ENCODE results near the gene SOCS3. TPM values are rescaled to one million over a fixed set of nuclear protein-coding genes. Genes with fewer than 3 reads are reported as not detected.

SOCS3 gene
- total RNA-seq, 1 donor from 2014 or later = 13.7 TPM

DNA sequence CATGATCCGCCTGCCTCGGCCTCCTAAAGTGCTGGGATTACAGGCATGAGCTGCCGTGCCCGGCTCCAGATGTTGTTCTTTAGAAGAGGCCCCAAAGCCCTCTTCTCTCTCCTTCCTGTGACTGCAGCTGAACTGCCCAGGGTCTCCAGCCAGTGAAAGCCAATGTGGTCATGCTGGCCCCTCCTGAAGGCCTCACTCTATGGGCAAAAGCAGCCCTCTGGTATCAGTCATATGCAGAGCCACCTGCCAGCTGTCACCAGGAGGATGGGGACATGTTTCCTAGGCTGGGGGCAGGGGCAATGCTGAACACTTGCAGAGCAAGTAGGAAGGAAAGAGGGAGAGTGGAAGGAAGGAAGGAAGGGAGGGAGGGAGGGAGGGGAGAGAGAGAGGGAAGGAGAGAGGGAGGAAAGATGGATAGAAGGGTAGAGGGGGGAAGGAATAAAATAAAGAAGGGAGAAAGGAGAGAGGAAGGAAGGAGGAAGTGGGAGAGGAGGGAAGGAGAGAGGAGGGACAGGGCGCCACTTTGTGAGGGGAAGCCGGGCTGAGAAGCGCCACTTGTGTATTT lies 36.0 kb downstream of the SOCS3 start:
- FAIRE-seq = no peak
- Histone ChIP-seq H3K27me3 (ENCODE audit: control insufficient read depth, insufficient read depth, low read length) (no peaks in the 10 kb centered on the region), H3K4me3 (ENCODE audit: low read depth, low read length) (no peak overlapping the region), H3K36me3 (ENCODE audit: control insufficient read depth, insufficient read depth, low read length) (no peaks in the 10 kb centered on the region)
- no peak for DNase-seq (ENCODE audit: low read depth)
- no peak for TF ChIP-seq CTCF (IDR thresholded peaks at IDR 0.05; ENCODE audit: insufficient read depth, low read length, severe bottlenecking)

DNA sequence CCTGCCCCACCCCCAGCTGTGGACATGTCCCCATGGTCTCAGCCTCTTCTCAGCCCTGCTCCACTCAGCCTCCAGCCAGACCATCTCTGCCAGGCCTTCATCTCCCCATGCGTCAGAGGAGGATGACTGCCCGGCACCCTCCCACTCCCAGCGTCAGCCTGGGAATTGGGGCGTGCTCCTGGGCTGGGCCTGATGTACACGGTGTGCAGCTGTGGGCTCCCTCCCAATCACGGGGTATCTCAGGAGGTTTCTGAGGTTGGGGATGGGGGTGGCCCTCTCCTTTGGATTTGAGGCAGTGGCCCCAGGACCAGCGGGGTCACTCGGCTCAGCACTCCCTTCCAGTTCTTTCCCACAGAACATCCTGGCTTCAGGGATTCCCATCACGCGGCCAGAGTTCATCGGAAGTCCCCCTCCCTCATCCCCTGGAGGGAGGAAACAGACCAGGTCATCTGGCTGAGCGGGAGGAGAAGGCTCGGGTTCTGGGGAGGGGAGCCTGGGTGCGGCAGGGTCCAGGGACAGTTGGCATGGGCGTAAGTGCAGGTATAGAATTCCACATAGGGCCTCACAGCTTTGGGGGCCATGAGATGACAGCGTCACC lies 36.9 kb downstream of the SOCS3 start:
- FAIRE-seq (no peak), DNase-seq (ENCODE audit: low read depth) (no peak)

DNA sequence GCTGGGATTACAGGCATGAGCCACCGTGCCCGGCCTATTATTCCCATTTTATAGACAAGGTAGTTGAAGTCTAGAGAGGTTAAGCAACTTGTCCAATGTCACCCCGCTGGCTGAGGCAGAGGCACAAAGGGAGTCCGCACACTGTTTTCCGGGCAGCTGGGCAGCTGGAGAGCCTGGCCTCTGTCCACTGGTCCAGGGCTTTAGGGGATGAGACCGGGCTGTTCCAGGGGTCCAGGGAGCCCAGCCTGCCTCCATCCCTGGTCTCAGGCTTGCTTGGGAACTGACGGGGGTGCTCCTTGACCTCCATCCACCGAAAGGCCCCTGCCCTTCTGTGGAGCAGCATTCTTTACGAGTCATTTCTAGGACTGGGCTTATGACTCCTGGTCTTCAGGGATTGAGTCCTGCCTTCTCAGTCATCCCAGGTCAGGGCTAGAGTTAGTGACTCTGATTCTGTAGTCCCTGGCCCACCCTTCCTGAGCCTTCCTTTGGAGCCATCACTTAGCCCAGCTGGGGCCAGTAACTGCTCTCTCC lies 37.5 kb downstream of the SOCS3 start:
- Histone ChIP-seq H3K36me3 (ENCODE audit: control insufficient read depth, insufficient read depth, low read length) (no peaks in the 10 kb centered on the region), H3K4me3 (ENCODE audit: low read depth, low read length) (no peak overlapping the region), H3K27me3 (ENCODE audit: control insufficient read depth, insufficient read depth, low read length) (no peaks in the 10 kb centered on the region)
- FAIRE-seq = no peak
- no peak for DNase-seq (ENCODE audit: low read depth)
- TF ChIP-seq CTCF (IDR thresholded peaks at IDR 0.05; ENCODE audit: insufficient read depth, low read length, severe bottlenecking) = no peak

More for the DNA sequence above, 36.9 kb downstream of the SOCS3 start:
- Histone ChIP-seq H3K27me3 (ENCODE audit: control insufficient read depth, insufficient read depth, low read length) (no peaks in the 10 kb centered on the region), H3K36me3 (ENCODE audit: control insufficient read depth, insufficient read depth, low read length) (no peaks in the 10 kb centered on the region), H3K4me3 (ENCODE audit: low read depth, low read length) (no peak overlapping the region)
- no peak for TF ChIP-seq CTCF (IDR thresholded peaks at IDR 0.05; ENCODE audit: insufficient read depth, low read length, severe bottlenecking)

GRCh38 chr17:78318843-78319242 lies 41.0 kb downstream of the SOCS3 start:
- no peak overlapping the region for H3K4me3 ChIP-seq (ENCODE audit: low read depth, low read length)
- H3K27me3 ChIP-seq (ENCODE audit: control insufficient read depth, insufficient read depth, low read length) = no peaks in the 10 kb centered on the region
- no peak for DNase-seq (ENCODE audit: low read depth)
- no peak for FAIRE-seq
- H3K36me3 ChIP-seq (ENCODE audit: control insufficient read depth, insufficient read depth, low read length) = no peaks in the 10 kb centered on the region
- no peak for TF ChIP-seq CTCF (IDR thresholded peaks at IDR 0.05; ENCODE audit: insufficient read depth, low read length, severe bottlenecking)

- no peak overlapping the region for H3K4me3 ChIP-seq (ENCODE audit: low read depth, low read length)
- H3K27me3 ChIP-seq (ENCODE audit: control insufficient read depth, insufficient read depth, low read length) = no peaks in the 10 kb centered on the region
- DNase-seq (ENCODE audit: low read depth) (no peak), FAIRE-seq (no peak)
- no peak for TF ChIP-seq CTCF (IDR thresholded peaks at IDR 0.05; ENCODE audit: insufficient read depth, low read length, severe bottlenecking)
- no peaks in the 10 kb centered on the region for H3K36me3 ChIP-seq (ENCODE audit: control insufficient read depth, insufficient read depth, low read length)
Measured at GRCh38 chr17:78318407-78318806, 41.5 kb downstream of the SOCS3 start.
